Globus pallidus (tissue), 1 donor: Measurements from ENCODE around the gene UFL1.
A peak's percentile ranks its signal among the peaks of the same experiment; 100 is the strongest.
"Not testable (repeated sequence)": the region's sequence is repeated elsewhere in the genome, so short reads cannot be mapped to it uniquely, and the experiment has no call there.

Experiments used
- DNase-seq: peaks from one replicate; pipeline ENCODE4 v3.0.0-alpha.2; 2015; ENCODE audit warnings: low spot score

Gene UFL1

GRCh38 chr6:96521644-96522464 is at the start of gene UFL1:
TSS of gene UFL1 (plus strand) at chr6:96521806. CDS start at chr6:96521874, 68 bp downstream.
- peak; percentile 94 for DNase-seq

- DNase-seq, result not testable (repeated sequence)
Observed at GRCh38 chr6:96472291-96472690, 49.3 kb upstream of the UFL1 start.

- no peak for DNase-seq
Observed at GRCh38 chr6:96478695-96479094, 42.9 kb upstream of the UFL1 start.

GRCh38 chr6:96491926-96492325 is 29.7 kb upstream of the UFL1 start:
- no peak for DNase-seq

GRCh38 chr6:96499781-96500180 is 21.8 kb upstream of the UFL1 start:
- no peak for DNase-seq

- no peak for DNase-seq
Observed at GRCh38 chr6:96502915-96503314, 18.7 kb upstream of the UFL1 start.

- DNase-seq, result no peak
Observed at GRCh38 chr6:96505363-96505762, 16.2 kb upstream of the UFL1 start.

GRCh38 chr6:96509281-96509680 is 12.3 kb upstream of the UFL1 start:
- no peak for DNase-seq

- DNase-seq, result no peak
Observed at GRCh38 chr6:96520171-96521115, 1.2 kb upstream of the UFL1 start.

GRCh38 chr6:96521306-96521643 is 331 bp upstream of the UFL1 start:
- DNase-seq, result no peak

- DNase-seq, result no peak
Observed at GRCh38 chr6:96522465-96523009, 931 bp downstream of the UFL1 start.

- no peak for DNase-seq
Observed at GRCh38 chr6:96528193-96528592, 6.6 kb downstream of the UFL1 start.

GRCh38 chr6:96532399-96532798 is 10.8 kb downstream of the UFL1 start:
- no peak for DNase-seq

- no peak for DNase-seq
Observed at GRCh38 chr6:96537726-96538125, 16.1 kb downstream of the UFL1 start.

GRCh38 chr6:96542702-96543101 is 21.1 kb downstream of the UFL1 start:
- no peak for DNase-seq

GRCh38 chr6:96545882-96546281 is 24.3 kb downstream of the UFL1 start:
- DNase-seq, result no peak

GRCh38 chr6:96547654-96548053 is 26.0 kb downstream of the UFL1 start:
- no peak for DNase-seq

GRCh38 chr6:96554558-96554957 is 33.0 kb downstream of the UFL1 start:
- DNase-seq, result no peak

GRCh38 chr6:96559740-96560139 is 38.1 kb downstream of the UFL1 start:
- DNase-seq, result not testable (repeated sequence)

- DNase-seq, result no peak
Observed at GRCh38 chr6:96562886-96563285, 41.3 kb downstream of the UFL1 start, which contains the start of gene FHL5. TSS of gene FHL5 (plus strand) at chr6:96563128. CDS start at chr6:96603614, 40,486 bp downstream.

GRCh38 chr6:96563853-96564252 is 42.2 kb downstream of the UFL1 start:
- no peak for DNase-seq

GRCh38 chr6:96570053-96570452 is 48.4 kb downstream of the UFL1 start:
- DNase-seq, result no peak

- DNase-seq, result no peak
Observed at GRCh38 chr6:96571551-96571950, 49.9 kb downstream of the UFL1 start.
